DOHH2 (cell line): ENCODE results near the gene ANKRD65.

ENCODE experiments used
- H3F3A ChIP-seq: fragments of 200-600 bp; sonication (generic), shearing (Covaris generic); 2 replicates; pipeline ENCODE4 v1.6.0; 2016; ENCODE audit warnings: antibody characterized with exemption, mild to moderate bottlenecking; ENCODE audit not compliant: control insufficient read depth, insufficient read depth
- H3K27ac ChIP-seq: fragments of 200-600 bp; sonication (generic); 2 replicates; pipeline ENCODE4 v1.5.1; 2014; ENCODE audit warnings: low read depth, mild to moderate bottlenecking, low read length, moderate library complexity
- H3K27me3 ChIP-seq: fragments of 200-600 bp; sonication (generic); 2 replicates; pipeline ENCODE4 v1.6.1; 2014; ENCODE audit warnings: mild to moderate bottlenecking, low read length, mixed read lengths; ENCODE audit not compliant: control insufficient read depth
- H3K36me3 ChIP-seq: fragments of 200-600 bp; sonication (generic); 2 replicates; pipeline ENCODE4 v1.6.1; 2014; ENCODE audit warnings: mild to moderate bottlenecking, low read length, moderate library complexity, mixed read lengths; ENCODE audit not compliant: control insufficient read depth
- H3K4me1 ChIP-seq: fragments of 200-600 bp; sonication (generic); 2 replicates; pipeline ENCODE4 v1.6.1; 2014; ENCODE audit warnings: mild to moderate bottlenecking, low read length, mixed read lengths; ENCODE audit not compliant: control insufficient read depth
- H3K4me2 ChIP-seq: fragments of 200-600 bp; sonication (generic); 2 replicates; pipeline ENCODE4 v1.6.0; 2014; ENCODE audit warnings: mild to moderate bottlenecking, low read length, moderate library complexity
- H3K4me3 ChIP-seq: fragments of 200-600 bp; sonication (generic); 2 replicates; pipeline ENCODE4 v1.5.1; 2014; ENCODE audit warnings: mild to moderate bottlenecking, low read length, mixed read lengths
- H3K79me2 ChIP-seq: fragments of 200-600 bp; sonication (generic); 2 replicates; pipeline ENCODE4 v1.6.1; 2014; ENCODE audit warnings: mild to moderate bottlenecking, low read length, mixed read lengths; ENCODE audit not compliant: control insufficient read depth
- H3K9me2 ChIP-seq: fragments of 200-600 bp; sonication (generic); replicated peaks from 2 replicates; pipeline ENCODE4 v1.6.1; 2014; ENCODE audit warnings: mild to moderate bottlenecking, low read length, mixed read lengths; ENCODE audit not compliant: control insufficient read depth
- H3K9me3 ChIP-seq: fragments of 200-600 bp; sonication (generic); 2 replicates; pipeline ENCODE4 v1.6.1; 2014; ENCODE audit warnings: antibody characterized with exemption, low read length, mixed read lengths; ENCODE audit not compliant: control insufficient read depth, insufficient read depth
- H4K20me1 ChIP-seq: fragments of 200-600 bp; sonication (generic); 2 replicates; pipeline ENCODE4 v1.6.0; 2014; ENCODE audit warnings: low read depth, mild to moderate bottlenecking, antibody characterized with exemption, low read length, moderate library complexity; ENCODE audit not compliant: control insufficient read depth, insufficient read depth
- EZH2phosphoT487 ChIP-seq: fragments of 200-600 bp; sonication (generic); IDR thresholded peaks from 2 replicates; pipeline ENCODE4 v1.6.1; 2017; ENCODE audit warnings: borderline replicate concordance, mild to moderate bottlenecking, antibody characterized with exemption, low read length, moderate library complexity, mixed read lengths
- TF ChIP-seq, protein P1 (sequence below): fragments of 200-600 bp; sonication (generic); IDR thresholded peaks from one replicate; pipeline ENCODE4 v1.5.1; 2014; ENCODE audit warnings: antibody characterized with exemption, mild to moderate bottlenecking, low read depth, low read length; ENCODE audit not compliant: poor library complexity, severe bottlenecking

Gene ANKRD65

GRCh38 chr1:1439546-1440261 is 18.6 kb upstream of the ANKRD65 start:
- TF ChIP-seq, protein P1, sequence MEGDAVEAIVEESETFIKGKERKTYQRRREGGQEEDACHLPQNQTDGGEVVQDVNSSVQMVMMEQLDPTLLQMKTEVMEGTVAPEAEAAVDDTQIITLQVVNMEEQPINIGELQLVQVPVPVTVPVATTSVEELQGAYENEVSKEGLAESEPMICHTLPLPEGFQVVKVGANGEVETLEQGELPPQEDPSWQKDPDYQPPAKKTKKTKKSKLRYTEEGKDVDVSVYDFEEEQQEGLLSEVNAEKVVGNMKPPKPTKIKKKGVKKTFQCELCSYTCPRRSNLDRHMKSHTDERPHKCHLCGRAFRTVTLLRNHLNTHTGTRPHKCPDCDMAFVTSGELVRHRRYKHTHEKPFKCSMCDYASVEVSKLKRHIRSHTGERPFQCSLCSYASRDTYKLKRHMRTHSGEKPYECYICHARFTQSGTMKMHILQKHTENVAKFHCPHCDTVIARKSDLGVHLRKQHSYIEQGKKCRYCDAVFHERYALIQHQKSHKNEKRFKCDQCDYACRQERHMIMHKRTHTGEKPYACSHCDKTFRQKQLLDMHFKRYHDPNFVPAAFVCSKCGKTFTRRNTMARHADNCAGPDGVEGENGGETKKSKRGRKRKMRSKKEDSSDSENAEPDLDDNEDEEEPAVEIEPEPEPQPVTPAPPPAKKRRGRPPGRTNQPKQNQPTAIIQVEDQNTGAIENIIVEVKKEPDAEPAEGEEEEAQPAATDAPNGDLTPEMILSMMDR = no peak
- TF ChIP-seq EZH2phosphoT487 = no peak
- H3K9me2 ChIP-seq = no peaks in the 10 kb centered on the region
- H4K20me1 ChIP-seq = no peaks in the 10 kb centered on the region
- no peak overlapping the region for H3K4me2 ChIP-seq
- no peaks in the 10 kb centered on the region for H3F3A ChIP-seq
- H3K27me3 ChIP-seq = peaks cover 7% of the 10 kb centered on the region
- H3K9me3 ChIP-seq = no peaks in the 10 kb centered on the region
- no peak overlapping the region for H3K27ac ChIP-seq
- H3K4me3 ChIP-seq = no peak overlapping the region
- no peaks in the 10 kb centered on the region for H3K79me2 ChIP-seq
- H3K4me1 ChIP-seq = no peaks in the 10 kb centered on the region
- H3K36me3 ChIP-seq = no peaks in the 10 kb centered on the region

DNA sequence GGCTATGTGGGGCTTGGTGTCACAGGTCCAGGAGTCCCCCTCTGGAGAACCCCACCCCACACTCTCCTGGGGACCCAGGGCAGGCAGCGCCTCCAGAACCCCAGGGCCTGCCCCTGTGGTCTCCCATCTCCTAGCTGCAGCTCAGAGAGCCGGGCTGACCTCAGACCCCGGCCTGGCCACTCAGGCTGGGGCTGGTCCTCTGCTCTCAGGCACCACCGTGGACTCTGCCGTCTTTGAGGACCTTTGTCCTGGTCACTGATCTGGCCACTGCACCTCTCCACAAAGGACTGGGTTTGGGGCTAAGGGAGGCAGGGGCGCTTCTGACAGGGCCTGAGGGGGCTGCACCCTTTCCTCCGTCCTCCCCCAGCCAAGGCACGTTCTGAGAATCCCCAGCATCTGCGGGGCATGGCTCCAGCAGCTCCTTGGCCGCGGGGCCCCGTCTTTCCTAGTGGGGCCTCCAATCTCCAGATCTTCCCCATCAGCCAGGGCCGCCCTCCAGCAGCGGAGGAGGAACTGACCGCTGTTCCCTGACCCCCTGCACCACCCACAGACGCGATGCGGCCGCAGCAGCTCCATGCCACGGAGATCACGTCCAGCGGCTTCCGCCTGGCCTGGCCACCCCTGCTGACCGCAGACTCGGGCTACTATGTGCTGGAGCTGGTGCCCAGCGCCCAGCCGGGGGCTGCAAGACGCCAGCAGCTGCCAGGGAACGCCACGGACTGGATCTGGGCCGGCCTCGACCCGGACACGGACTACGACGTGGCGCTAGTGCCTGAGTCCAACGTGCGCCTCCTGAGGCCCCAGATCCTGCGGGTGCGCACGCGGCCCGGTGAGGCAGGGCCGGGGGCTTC is 17.7 kb upstream of the ANKRD65 start:
- Histone ChIP-seq H3K4me2 (no peak overlapping the region), H3K4me1 (0 out of 2 replicates have a peak, but pooled peaks cover under 1% of the 10 kb centered on the region), H3K27me3 (peaks cover 16% of the 10 kb centered on the region), H4K20me1 (no peaks in the 10 kb centered on the region), H3K79me2 (no peaks in the 10 kb centered on the region), H3K4me3 (no peak overlapping the region), H3F3A (no peaks in the 10 kb centered on the region), H3K36me3 (no peaks in the 10 kb centered on the region), H3K9me2 (no peaks in the 10 kb centered on the region), H3K9me3 (no peaks in the 10 kb centered on the region), H3K27ac (no peak overlapping the region)
- TF ChIP-seq, protein P1 = no peak
- TF ChIP-seq EZH2phosphoT487 = no peak

GRCh38 chr1:1437904-1438376 is 16.9 kb upstream of the ANKRD65 start:
- Histone ChIP-seq H3K9me3 (no peaks in the 10 kb centered on the region), H3K36me3 (no peaks in the 10 kb centered on the region), H3F3A (no peaks in the 10 kb centered on the region), H3K9me2 (no peaks in the 10 kb centered on the region), H3K4me2 (no peak overlapping the region), H4K20me1 (no peaks in the 10 kb centered on the region), H3K79me2 (no peaks in the 10 kb centered on the region), H3K27ac (no peak overlapping the region), H3K27me3 (peaks cover 24% of the 10 kb centered on the region), H3K4me3 (no peak overlapping the region), H3K4me1 (0 out of 2 replicates have a peak, but pooled peaks cover 5% of the 10 kb centered on the region)
- no peak for TF ChIP-seq EZH2phosphoT487
- TF ChIP-seq, protein P1 = no peak
